Large intestine (tissue), 3 donors: Measurements from ENCODE around the gene TARBP2. TPM values are rescaled to one million over a fixed set of nuclear protein-coding genes. Genes with fewer than 3 reads are reported as not detected.
A peak's percentile ranks its signal among the peaks of the same experiment; 100 is the strongest.

Source experiments
- DNase-seq, 2 donors: peaks; one replicate each; pipeline versions ENCODE4 v3.0.0 to v3.0.0-alpha.2; 2013
- H3K27ac ChIP-seq: one replicate; pipeline ENCODE4 v1.5.1; 2013; ENCODE audit warnings: low read length
- H3K27me3 ChIP-seq: 2 replicates; pipeline ENCODE4 v1.6.1; 2013; ENCODE audit warnings: low read length; ENCODE audit not compliant: control insufficient read depth, insufficient read depth
- H3K36me3 ChIP-seq: 2 replicates; pipeline ENCODE4 v1.6.1; 2013; ENCODE audit warnings: low read length; ENCODE audit not compliant: control insufficient read depth, insufficient read depth
- H3K4me1 ChIP-seq: one replicate; pipeline ENCODE4 v1.6.1; 2013; ENCODE audit warnings: low read length; ENCODE audit not compliant: control insufficient read depth, insufficient read depth
- H3K4me3 ChIP-seq: one replicate; pipeline ENCODE4 v1.5.1; 2013; ENCODE audit warnings: low read length
- H3K9me3 ChIP-seq: one replicate; pipeline ENCODE4 v1.6.1; 2013; ENCODE audit warnings: mild to moderate bottlenecking, low read depth, low read length, moderate library complexity; ENCODE audit not compliant: control insufficient read depth
- WGBS: methylation state at CpG from one replicate; pipeline ENCODE4 v1.1.5; 2013; ENCODE audit warnings: low lambda C conversion rate; ENCODE audit not compliant: insufficient coverage; 5-methylcytosine and 5-hydroxymethylcytosine counted together
- polyA plus RNA-seq: library from polyadenylated mRNA; unstranded; fragments of 120-200 nt; gene quantifications from one replicate; pipeline ENCODE4 v1.2.1, GENCODE V29; 2013

The TARBP2 gene
- polyA plus RNA-seq, 1 donor = 34.0 TPM

DNA sequence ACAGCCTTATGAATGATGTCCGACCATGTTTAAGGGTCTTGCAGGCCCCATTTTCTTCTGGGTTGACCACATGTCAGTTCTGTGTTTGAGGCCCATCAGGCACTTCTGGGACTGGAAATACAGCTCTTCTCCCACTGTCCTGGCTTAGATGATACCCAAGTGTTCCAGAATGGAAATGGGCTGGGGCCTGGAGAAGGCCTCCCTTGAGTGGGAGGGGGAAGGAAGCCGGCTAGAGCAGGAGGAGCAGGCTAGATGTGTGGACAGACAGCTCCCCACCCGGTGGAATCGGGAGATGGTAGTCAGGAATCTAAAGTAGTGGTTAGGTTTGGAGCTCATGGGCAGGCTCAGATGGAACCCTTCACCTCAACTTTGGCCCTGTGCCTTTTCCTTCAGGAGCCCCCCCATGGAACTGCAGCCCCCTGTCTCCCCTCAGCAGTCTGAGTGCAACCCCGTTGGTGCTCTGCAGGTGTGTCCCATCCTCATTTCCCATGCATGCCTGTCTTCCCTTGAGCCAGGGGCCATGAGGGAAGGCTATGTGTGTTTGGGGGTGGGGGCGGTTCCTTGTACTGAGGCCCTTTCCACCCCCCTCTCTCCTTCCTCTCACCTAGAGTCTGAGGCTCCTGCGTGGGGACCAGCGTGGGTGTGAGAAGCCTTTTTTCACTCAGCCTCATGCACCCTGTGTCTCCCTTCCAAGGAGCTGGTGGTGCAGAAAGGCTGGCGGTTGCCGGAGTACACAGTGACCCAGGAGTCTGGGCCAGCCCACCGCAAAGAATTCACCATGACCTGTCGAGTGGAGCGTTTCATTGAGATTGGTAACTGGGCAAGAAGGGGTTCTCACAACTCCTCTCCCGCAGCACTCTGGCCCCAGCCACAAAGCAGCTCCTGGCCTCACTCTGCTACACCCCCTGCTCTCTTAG lies 3.2 kb downstream of the TARBP2 start:
- DNase-seq = no peak
- peaks cover 42% of the 10 kb centered on the region for H3K36me3 ChIP-seq
- H3K9me3 ChIP-seq = no peaks in the 10 kb centered on the region
- no peaks in the 10 kb centered on the region for H3K27me3 ChIP-seq
- WGBS = 100% methylated on average over 2 of the region's 14 CpGs
- H3K27ac ChIP-seq = no peak overlapping the region
- H3K4me1 ChIP-seq = peaks cover 20% of the 10 kb centered on the region
- H3K4me3 ChIP-seq = no peak overlapping the region

DNA sequence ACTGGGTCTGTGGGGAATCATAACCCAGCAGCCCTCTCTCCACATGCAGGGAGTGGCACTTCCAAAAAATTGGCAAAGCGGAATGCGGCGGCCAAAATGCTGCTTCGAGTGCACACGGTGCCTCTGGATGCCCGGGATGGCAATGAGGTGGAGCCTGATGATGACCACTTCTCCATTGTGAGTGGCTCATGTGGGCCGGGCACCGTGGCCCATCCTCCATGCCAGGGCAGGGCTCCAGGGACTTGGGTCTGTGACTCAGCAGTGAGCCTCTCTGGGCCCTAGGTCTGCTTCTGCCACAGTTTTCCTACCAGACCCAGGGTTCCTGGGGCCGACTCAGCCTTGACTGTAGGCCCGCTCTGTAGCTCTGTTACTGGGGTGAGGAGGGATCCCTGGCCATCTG lies 4.0 kb downstream of the TARBP2 start:
- Histone ChIP-seq H3K9me3 (no peaks in the 10 kb centered on the region), H3K27ac (no peak overlapping the region), H3K4me3 (no peak overlapping the region), H3K27me3 (no peaks in the 10 kb centered on the region), H3K36me3 (peaks cover 42% of the 10 kb centered on the region), H3K4me1 (peaks cover 13% of the 10 kb centered on the region)
- no CpG with 5 or more reads among the region's 10 CpGs for WGBS
- no peak for DNase-seq

DNA sequence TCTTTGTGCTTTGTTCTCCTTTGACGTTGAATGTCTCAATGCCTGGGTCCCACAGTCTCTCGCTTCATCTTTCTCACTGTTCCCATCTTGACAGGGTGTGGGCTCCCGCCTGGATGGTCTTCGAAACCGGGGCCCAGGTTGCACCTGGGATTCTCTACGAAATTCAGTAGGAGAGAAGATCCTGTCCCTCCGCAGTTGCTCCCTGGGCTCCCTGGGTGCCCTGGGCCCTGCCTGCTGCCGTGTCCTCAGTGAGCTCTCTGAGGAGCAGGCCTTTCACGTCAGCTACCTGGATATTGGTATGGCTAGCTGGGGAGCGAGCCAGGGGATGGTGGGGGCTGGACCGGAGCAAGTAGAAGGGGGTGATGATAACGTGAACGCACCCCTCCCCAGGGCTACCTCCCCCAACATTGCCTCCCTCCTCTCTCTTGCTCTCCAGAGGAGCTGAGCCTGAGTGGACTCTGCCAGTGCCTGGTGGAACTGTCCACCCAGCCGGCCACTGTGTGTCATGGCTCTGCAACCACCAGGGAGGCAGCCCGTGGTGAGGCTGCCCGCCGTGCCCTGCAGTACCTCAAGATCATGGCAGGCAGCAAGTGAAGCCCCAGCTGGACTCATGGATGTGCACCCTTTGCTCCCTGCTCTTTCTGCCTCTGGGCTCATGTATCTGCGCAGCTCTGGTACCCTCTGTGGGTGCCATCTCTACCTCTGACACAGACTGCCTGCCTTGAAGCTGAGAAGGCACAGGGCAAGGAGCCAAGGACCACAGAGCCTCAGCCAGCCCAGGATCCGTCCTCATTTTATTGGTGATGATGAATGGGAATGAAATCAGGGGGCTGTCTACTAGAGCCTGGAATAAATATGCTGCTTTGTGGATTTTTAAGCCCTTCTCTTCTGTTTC lies 4.7 kb downstream of the TARBP2 start:
- peaks cover 12% of the 10 kb centered on the region for H3K4me1 ChIP-seq
- no peak for DNase-seq
- no peak overlapping the region for H3K27ac ChIP-seq
- H3K27me3 ChIP-seq = no peaks in the 10 kb centered on the region
- H3K36me3 ChIP-seq = peaks cover 47% of the 10 kb centered on the region
- H3K4me3 ChIP-seq = no peak overlapping the region
- no peaks in the 10 kb centered on the region for H3K9me3 ChIP-seq
- WGBS = 100% methylated on average over 2 of the region's 19 CpGs

DNA sequence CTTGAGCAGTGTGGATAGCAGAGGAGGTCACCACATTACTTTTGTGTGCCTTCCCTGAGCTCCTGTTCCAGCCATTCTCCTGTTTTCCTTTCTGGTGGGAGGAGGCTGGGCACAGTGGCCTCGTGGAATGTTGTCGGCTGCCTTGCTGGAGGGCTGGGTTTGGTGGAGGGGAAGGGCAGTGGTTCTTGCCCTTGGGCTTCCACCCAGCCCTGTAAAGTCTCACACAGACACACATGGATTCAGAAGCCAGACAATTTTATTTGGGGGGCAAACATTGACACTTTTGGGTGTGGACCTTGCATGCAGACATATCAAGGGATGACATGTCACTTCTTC lies 5.3 kb downstream of the TARBP2 start:
- Histone ChIP-seq H3K36me3 (peaks cover 48% of the 10 kb centered on the region), H3K9me3 (no peaks in the 10 kb centered on the region), H3K27ac (no peak overlapping the region), H3K4me3 (no peak overlapping the region), H3K27me3 (no peaks in the 10 kb centered on the region), H3K4me1 (peaks cover 12% of the 10 kb centered on the region)
- DNase-seq = no peak
- WGBS = no CpG with 5 or more reads among the region's 2 CpGs

DNA sequence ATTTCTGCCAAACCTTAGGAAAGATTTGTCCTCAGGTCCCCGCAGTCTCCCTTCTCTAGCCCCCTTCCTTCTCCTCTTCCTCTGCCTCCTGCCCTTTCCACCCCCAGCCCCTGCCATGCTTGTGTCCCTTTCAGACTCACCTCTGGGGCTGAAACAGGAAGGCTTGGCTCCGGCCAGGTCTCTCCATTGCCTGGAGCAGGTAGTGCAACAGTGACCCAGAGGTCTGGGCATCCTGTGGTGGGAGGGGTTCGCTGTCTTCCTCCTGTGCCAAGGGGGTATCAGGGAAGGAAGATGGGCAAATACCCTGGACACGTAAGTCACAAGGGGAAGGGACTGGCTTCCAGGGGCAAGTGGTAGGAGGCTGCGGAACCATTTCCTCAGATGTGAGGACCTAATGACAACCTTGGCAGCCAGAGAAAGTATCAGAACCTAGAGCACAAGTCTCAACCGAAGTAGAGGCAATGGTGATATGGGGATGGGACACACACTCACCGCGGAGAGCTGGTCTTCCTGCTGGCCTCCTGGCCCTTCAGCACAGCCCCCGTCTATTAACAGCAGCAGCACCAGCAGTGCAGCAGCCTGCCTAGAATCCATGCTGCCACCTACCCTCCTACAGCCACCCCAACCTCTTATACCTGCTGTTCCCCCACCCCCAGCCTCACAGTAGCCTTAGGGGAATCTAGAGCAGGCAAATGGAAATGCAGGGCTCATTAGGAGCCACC lies 6.0 kb downstream of the TARBP2 start, which contains the start of gene NPFF:
TSS of gene NPFF (minus strand) at position 604 of the 722 bp plus-strand sequence. CDS start at position 594, 10 bp downstream.
- Histone ChIP-seq H3K36me3 (peaks cover 54% of the 10 kb centered on the region), H3K4me3 (no peak within 1 kb of the TSS), H3K9me3 (no peaks in the 10 kb centered on the region), H3K27ac (no peak within 1 kb of the TSS), H3K4me1 (peaks cover 6% of the 10 kb centered on the region), H3K27me3 (no peaks in the 10 kb centered on the region)
- no CpG with 5 or more reads among the region's 9 CpGs for WGBS
- DNase-seq = no peak

DNA sequence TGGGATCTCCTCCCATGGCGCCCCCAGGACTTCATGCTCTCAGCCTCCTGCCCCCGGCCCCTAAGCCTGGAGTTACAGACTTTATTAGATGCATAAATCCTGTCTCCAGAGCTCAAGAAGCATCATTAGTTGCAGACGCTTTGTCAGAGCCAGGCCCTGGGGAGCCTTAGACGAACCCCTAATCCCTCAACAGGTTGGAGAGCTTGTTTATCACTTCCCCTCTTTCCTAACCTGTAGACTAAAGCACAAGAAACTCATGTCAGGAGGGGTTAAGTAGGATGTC lies 6.5 kb downstream of the TARBP2 start:
- no peak for DNase-seq
- peaks cover 59% of the 10 kb centered on the region for H3K36me3 ChIP-seq
- H3K4me1 ChIP-seq = peaks cover 2% of the 10 kb centered on the region
- H3K27ac ChIP-seq = no peak overlapping the region
- no peaks in the 10 kb centered on the region for H3K27me3 ChIP-seq
- H3K9me3 ChIP-seq = no peaks in the 10 kb centered on the region
- H3K4me3 ChIP-seq = no peak overlapping the region
- no CpG with 5 or more reads among the region's 4 CpGs for WGBS

DNA sequence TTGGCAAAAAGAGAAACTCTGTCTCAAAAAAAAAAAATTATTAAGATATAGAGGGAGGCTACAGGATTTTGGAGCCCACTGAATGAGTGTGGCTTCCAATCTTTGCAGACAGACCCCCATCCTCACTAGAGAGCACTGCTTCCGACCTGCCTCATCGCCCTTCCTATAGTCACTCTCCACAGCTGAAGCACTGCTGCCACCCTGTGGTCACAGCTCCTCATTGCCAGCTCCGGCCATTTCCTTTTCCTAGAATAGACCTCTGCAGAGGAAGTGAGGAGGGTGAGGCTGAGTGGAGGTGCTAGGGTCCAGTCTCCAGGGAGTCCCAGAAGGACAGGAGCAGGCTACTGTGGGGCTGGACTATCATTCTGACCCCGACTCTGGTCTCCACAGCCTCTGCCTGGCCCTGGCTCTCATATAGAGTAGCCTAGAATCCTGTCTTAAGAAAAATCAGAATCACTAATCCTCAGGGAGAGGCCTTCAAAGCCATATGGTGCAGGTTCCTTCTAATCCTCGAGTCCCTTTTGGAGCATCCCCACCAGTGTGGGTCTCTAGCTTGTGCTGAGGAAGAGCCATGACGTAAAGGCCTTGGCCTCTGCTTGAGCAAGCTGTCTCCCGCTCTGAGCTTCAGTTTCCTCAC lies 7.6 kb downstream of the TARBP2 start:
- Histone ChIP-seq H3K27ac (no peak overlapping the region), H3K9me3 (no peaks in the 10 kb centered on the region), H3K4me3 (no peak overlapping the region), H3K4me1 (peaks cover 2% of the 10 kb centered on the region), H3K27me3 (no peaks in the 10 kb centered on the region), H3K36me3 (peaks cover 63% of the 10 kb centered on the region)
- DNase-seq = peak; percentile 76 to 80
- no CpG with 5 or more reads among the region's 7 CpGs for WGBS

DNA sequence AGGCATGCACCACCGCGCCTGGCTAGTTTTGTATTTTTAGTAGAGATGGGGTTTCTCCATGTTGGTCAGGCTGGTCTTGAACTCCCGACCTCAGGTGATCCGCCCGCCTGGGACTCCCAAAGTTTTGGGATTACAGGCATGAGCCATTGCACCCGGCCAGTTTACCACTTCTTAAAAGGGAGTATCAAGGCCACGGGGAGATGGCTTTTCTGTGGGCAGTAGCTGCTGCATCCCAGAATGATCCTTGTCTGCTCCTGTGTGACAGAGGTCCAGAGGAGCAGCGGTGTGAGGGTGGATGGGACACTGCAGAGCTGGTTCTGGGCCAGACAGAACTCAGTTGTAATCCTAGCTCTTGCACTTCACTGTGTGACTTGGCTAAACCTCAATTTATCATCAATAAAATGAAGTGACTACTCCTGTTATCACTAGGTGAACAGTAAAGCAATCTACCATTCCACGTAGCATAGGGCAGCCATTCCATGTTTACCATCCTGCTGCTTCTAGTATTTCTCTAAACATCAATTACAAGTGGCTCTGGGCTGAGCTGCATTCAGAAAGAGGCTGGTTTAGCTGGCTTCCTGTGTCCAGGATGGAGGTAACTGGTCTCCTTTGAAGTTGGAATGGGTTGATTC lies 9.2 kb downstream of the TARBP2 start:
- peaks cover 64% of the 10 kb centered on the region for H3K36me3 ChIP-seq
- WGBS = no CpG with 5 or more reads among the region's 9 CpGs

DNA sequence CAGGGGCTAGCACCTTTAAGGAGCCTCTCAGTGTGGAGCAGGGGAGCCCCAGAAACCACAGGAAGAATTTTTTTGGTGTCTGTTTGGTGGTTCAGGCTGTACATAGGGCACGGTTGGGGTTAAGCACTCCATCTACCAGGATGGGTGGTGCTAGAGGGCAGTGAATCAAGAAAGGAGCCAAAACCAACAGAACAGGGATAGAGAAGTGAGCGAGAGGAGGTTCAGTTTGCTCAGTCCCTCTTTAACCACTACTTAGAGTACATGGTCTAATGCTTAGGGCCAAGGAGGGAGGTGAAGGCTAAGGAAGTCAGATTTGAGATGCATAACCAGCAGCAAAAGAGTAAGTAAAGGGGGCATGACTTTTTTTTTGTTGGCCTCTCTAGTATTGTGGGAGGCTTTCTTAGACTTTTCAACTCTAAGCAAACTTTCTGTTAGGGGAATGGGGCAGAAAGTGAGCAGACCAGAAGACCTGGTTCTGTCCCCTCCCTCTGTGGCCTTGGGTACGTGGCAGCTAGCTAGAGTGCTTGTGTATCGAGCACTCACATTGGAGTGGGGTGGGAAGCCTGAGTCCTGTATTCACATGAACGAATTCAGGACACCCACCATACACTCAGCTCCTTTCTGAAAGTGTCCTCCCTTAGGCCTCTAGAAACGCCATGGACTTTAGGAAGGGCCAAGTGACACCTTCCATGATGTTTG lies 12.8 kb downstream of the TARBP2 start:
- H3K4me3 ChIP-seq = no peak overlapping the region
- no peaks in the 10 kb centered on the region for H3K4me1 ChIP-seq
- no CpG with 5 or more reads among the region's 6 CpGs for WGBS
- H3K9me3 ChIP-seq = no peaks in the 10 kb centered on the region
- H3K36me3 ChIP-seq = peaks cover 76% of the 10 kb centered on the region
- no peak overlapping the region for H3K27ac ChIP-seq
- no peak for DNase-seq
- no peaks in the 10 kb centered on the region for H3K27me3 ChIP-seq

More for the DNA sequence above, 9.2 kb downstream of the TARBP2 start:
- peaks cover 2% of the 10 kb centered on the region for H3K4me1 ChIP-seq
- no peaks in the 10 kb centered on the region for H3K27me3 ChIP-seq
- no peak overlapping the region for H3K4me3 ChIP-seq
- DNase-seq = no peak
- no peaks in the 10 kb centered on the region for H3K9me3 ChIP-seq
- no peak overlapping the region for H3K27ac ChIP-seq
